NOMO-1 treated with DMSO at 0.1 percent for 48 hours (cell line): ENCODE measurements around the gene DAPK3.
"Not testable (repeated sequence)": the region's sequence is repeated elsewhere in the genome, so short reads cannot be mapped to it uniquely, and the experiment has no call there.

Experiments used
- DNase-seq: peaks from one replicate; lab custom pipeline; 2025; ENCODE audit not compliant: unreplicated experiment; lab: John Stamatoyannopoulos, UW

The DAPK3 gene

DNA sequence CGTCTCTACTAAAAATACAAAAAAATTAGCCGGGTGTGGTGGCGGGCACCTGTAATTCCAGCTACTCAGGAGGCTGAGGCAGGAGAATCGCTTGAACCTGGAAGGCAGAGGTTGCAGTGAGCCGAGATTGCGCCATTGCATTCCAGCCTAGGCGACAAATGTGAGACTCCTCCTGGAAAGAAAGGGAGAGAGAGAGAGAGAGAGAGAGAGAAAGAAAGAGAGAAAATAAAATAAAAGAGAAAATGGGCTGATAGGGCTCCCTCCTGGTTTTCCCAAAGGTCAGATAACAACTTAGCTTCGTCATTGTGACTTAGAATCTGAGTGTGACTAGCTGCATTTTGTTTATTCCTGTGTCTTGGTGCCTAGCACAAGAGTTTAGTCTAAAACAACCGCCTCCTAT is 34.5 kb upstream of the DAPK3 start:
- DNase-seq = not testable (repeated sequence)

- not testable (repeated sequence) for DNase-seq
These were observed 29.9 kb upstream of the DAPK3 start for GRCh38 chr19:4000798-4001197.

GRCh38 chr19:3998667-3999412 is 27.9 kb upstream of the DAPK3 start:
- DNase-seq = not testable (repeated sequence)

GRCh38 chr19:3995607-3996006 is 24.7 kb upstream of the DAPK3 start:
- no peak for DNase-seq

DNA sequence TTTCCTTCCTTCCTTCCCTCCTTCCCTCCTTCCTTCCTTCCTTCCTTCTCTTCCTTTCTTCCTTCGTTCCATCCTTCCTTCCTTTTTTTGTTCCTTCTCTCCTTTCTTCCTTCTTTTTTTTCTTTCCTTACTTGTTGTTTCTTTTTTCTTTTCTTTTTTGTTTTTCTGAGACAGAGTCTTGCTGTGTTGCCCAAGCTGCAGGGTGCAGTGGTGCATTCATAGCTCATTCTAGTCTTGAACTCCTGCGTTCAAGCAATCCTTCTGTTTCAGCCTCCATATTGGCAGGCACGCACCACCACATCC is 19.9 kb upstream of the DAPK3 start:
- no peak for DNase-seq

DNA sequence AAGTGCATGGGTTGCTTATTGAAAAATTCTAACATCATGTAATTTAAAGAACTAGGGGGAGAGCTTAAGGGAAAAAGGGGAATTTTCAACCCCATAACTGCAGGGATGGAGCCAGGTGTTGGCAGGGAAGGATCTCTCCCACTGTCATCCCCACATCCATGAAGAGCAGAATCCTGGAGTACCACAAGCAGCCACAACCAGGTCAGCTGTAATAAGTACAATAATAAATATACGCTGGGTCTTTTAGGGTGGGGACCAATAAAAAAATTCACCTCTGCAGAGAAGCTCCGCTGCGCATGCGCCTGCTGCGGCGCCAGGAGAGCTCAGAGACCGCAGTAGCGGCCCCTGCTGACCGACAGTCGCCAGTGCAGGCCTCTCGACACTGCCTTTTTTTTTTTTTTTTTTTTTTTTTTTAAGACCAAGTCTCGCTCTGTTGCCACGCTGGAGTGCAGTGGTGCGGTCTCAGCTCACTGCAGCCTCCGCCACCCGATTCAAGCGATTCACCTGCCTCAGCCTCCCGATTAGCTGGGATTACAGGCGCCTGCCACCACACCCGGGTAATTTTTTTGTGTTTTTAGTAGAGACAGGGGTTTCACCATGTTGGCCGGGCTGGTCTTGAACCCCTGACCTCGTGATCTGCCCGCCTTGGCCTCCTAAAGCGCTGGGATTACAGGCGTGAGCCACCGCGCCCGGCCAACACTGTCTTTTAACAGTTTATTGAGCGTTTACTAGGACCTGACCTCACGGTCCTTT is 16.9 kb upstream of the DAPK3 start:
- DNase-seq = peak; percentile 85

DNA sequence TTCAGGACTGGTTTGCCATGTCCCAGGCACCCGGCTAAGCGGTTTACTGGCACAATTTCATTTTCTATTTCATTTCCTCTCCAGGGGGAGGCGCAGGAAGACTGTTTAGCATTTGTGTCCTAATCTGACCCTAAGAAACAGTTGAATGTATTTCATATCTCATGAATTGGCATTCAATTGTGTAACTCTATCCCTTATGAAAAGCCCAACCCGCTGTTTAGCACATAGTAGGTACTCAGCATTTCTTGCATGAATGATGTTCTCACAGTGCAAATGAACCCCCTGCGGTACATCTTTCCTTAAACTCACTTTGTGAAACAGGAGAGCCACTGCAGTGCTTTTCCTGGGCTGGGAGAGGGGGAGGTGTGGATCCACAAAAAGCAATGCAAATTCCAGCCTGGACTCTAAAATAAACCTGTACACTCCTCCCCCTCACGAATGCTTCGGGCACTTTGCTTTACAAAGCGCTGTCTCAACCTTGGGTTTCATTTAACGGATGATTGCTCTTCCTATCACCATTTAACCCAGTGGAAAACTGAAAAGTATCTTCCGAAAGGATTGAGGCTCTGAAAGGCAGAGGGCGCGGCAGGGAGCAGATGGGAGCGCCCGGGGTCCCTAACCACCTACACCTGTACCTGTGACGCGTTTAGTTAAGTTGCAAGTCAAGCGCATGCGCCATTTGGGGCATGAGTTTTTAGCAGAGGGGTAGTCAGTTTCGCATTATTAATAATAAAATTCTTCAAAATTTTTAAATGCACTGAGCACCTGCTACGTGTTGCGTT is 15.6 kb upstream of the DAPK3 start:
- DNase-seq = peak; percentile 89

DNA sequence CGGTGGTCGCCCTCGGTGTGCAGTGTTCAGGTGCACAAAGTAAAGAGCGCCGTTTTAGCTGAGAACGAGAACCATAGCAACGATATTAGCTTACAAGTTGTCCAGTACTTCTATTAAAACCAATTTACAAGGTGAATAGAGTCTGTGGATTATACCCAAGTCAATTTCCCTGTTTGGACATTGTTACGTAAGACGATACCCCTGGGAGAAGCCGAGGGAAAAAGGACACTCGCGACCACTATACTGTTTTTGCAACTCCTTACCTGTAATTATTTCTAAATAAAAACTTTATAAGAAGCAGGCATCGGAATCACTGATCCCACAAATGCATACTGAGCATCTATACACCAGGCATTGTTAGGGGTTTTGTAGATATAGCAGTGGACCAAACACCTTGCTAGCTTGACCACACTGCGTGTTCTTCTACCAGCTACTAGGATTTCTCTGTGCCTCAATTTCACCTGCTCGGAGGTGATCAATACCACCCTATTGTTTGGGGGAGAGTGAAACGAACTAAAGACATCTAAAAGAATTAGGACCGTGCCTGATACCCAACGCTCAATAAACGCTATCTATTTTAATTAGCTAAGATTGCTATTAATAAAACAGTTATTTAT is 14.9 kb upstream of the DAPK3 start:
- DNase-seq = no peak

GRCh38 chr19:3984908-3985642 is 14.2 kb upstream of the DAPK3 start, which contains the start of gene EEF2:
Gene EEF2, minus strand, starts transcription at chr19:3985463. Its CDS starts 83 bp downstream, at chr19:3985380.
- peak; percentile 69 for DNase-seq

- no peak for DNase-seq
These were observed 13.6 kb upstream of the DAPK3 start for GRCh38 chr19:3984584-3984907.

DNA sequence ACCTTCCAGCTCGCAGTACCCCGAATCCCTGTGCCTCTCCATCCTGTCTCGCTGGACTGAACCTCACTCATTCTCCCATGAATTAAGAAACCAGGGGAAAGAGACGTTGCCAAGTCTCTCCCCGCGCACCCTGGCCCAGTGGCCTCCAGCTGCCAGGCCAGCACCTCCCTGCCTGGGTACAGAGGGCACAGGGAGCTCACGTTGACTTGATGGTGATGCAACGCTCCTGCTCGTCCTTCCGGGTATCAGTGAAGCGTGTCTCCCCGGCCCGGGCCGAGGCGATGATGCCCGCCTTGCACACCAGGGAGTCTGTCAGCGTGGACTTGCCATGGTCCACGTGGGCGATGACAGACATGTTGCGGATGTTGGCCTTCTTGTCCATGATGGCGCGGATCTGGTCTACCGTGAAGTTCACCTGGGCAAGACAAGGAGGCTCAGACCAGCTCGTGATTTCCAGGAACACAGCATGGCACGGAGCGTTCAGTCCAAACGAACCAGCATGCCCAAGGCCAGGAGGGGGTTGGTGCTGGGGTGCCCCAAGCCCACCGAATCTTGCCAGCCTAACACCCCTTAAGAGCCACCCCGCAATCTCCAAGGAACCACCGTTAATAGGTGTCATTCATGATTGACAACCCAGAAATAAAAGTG is 13.2 kb upstream of the DAPK3 start:
- DNase-seq = peak; percentile 40

DNA sequence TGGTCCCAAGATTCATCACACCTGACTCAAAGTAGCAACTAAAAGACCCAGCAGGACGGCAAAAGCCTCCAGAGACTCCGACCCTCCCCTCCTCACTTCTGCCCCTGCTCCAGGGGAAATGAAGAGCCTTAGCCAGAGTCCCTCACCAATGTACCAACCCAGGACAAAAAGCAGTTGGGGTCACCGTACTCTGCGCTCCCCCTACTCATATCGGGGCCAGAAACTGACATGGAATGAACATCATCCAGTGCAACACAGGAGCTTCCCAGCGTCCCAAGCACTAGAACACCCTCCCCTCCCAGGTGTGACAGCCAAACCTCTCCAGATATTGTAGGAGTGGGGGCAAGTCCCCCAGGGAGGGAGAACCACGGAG is 12.6 kb upstream of the DAPK3 start:
- no peak for DNase-seq

GRCh38 chr19:3982701-3983541 is 12.0 kb upstream of the DAPK3 start:
- no peak for DNase-seq

DNA sequence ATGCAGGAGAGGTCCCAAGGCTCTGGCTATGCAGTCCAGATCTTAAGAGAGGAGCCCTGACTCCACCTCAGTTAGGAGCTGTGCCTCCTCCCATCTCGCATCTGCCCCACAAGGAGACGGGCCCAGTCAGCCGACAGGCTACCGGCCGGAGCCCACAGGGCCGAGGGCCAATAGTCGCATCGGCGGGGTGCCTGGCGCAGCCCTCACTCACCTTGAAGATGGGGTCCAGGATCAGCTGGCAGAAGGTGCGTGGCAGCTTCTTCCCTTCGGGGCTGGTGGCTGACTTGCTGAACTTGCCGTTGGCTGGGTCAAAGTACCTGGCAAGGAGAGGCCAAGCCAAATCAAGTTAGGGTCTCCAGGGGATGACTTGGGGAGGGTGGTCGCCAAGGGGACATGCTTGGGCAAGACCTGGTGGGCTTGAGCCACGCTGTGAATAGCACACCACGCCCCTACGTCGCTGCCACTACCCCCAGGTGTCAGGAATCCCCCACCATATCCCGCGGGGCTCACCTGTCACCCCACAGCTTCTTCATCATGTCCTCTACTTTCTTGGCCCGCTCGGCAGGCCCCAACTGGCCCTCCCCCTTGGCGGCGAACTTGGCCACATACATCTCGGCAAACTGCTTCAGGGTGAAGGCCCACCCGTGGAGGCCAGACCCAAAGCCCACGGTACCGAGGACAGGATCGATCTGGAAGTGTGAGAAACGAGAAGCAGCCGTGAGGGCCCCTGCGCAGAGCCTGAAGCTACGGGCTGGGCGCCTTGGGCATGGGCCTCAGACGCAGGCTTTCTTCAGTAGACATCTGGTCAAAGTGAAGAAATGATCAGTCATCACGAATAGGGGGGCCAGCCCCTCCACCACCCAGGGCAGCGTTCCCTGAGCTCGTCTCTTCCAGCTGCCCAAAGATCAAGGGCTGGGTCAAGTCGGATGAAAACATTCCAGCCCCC is 11.1 kb upstream of the DAPK3 start:
- no peak for DNase-seq

- no peak for DNase-seq
These were observed 10.5 kb upstream of the DAPK3 start for GRCh38 chr19:3981373-3981735.

- DNase-seq = no peak
These were observed 9.7 kb upstream of the DAPK3 start for GRCh38 chr19:3980353-3981251.

DNA sequence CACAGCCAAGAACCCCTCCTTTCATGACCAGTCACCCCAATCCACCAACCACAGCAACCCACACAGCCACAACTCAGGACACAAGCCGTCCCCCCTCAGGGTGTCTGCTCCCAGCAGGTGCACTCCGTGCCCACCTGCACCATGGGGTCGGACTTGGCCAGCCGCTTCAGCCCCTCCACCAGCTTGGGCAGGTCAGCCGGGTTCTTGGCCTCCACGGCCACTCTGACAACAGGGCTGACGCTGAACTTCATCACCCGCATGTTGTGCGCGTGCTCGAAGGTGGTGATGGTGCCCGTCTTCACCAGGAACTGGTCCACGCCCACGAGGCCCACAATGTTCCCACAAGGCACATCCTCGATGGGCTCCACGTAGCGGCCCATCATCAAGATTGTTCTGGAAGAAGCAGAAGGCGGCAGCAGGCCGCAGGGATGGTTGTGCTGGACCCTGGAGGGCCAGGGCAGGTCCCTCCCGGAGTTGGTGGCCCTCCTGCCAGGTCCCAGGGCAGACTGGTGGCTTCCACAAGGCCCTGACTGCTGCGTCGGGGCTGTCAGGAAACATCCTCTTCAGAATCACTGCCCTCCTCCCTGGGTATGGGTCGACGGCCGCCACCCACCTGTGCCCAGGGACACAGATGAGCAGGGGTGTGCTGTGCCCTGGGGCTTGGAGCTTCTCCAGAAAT is 8.9 kb upstream of the DAPK3 start:
- DNase-seq = no peak
